CD4-positive, CD25-positive, alpha-beta regulatory T cell (primary cell): ENCODE results near the gene ELOVL1. TPM values are rescaled to one million over a fixed set of nuclear protein-coding genes. Genes with fewer than 3 reads are reported as not detected.

Experiments used
- ATAC-seq, 2 donors: fragments of 150-1000 bp; cut with Tn5 transposase; one replicate each; pipeline ENCODE4 v1.10.0; 2021; ENCODE audit warnings: low read depth in 2 of 2, moderate number of reproducible peaks in 2 of 2, moderate library complexity in 1 of 2
- DNase-seq, 3 donors: peaks; one replicate each; pipeline versions ENCODE4 v3.0.0 to v3.0.0-alpha.2; 2012 to 2022; ENCODE audit warnings: mixed read lengths in 1 of 3
- H3K27ac ChIP-seq: one replicate; pipeline ENCODE4 v1.7.0; 2013; ENCODE audit warnings: mild to moderate bottlenecking, low read length; ENCODE audit not compliant: insufficient read depth, poor library complexity, severe bottlenecking
- H3K27me3 ChIP-seq: one replicate; pipeline ENCODE4 v1.7.0; 2013; ENCODE audit warnings: low read length; ENCODE audit not compliant: control insufficient read depth, insufficient read depth
- H3K36me3 ChIP-seq: one replicate; pipeline ENCODE4 v1.7.0; 2013; ENCODE audit warnings: mild to moderate bottlenecking, low read length, moderate library complexity; ENCODE audit not compliant: control insufficient read depth, insufficient read depth
- H3K4me1 ChIP-seq: 2 replicates; pipeline ENCODE4 v1.7.0; 2013; ENCODE audit warnings: mild to moderate bottlenecking, low read length; ENCODE audit not compliant: insufficient read depth, control insufficient read depth, poor library complexity, severe bottlenecking
- H3K4me3 ChIP-seq: one replicate; pipeline ENCODE4 v1.7.0; 2013; ENCODE audit warnings: low read depth, mild to moderate bottlenecking, low read length, moderate library complexity
- H3K9me3 ChIP-seq, 2 experiments: 1 replicate in 1 of 2; 2 replicates in 1 of 2; pipeline ENCODE4 v1.7.0; 2013; ENCODE audit warnings: low read length in 2 of 2, mild to moderate bottlenecking in 1 of 2, moderate library complexity in 1 of 2; ENCODE audit not compliant: control insufficient read depth in 2 of 2
- H3K27ac Mint-ChIP-seq, 3 donors: one replicate each; pipeline ENCODE4 v1.8.0; 2020 to 2022; ENCODE audit warnings: mild to moderate bottlenecking in 3 of 3, mixed read lengths in 3 of 3, moderate library complexity in 2 of 3
- H3K27me3 Mint-ChIP-seq: one replicate; pipeline ENCODE4 v1.8.0; 2022; ENCODE audit warnings: mild to moderate bottlenecking, mixed read lengths
- H3K36me3 Mint-ChIP-seq: one replicate; pipeline ENCODE4 v1.8.0; 2020; ENCODE audit warnings: mixed read lengths
- H3K4me1 Mint-ChIP-seq, 4 donors: one replicate each; pipeline ENCODE4 v1.8.0; 2020 to 2022; ENCODE audit warnings: mixed read lengths in 4 of 4, mild to moderate bottlenecking in 1 of 4
- H3K4me3 Mint-ChIP-seq, 4 donors: one replicate each; pipeline ENCODE4 v1.8.0; 2020 to 2022; ENCODE audit warnings: mild to moderate bottlenecking in 4 of 4, mixed read lengths in 4 of 4, moderate library complexity in 3 of 4
- H3K9me3 Mint-ChIP-seq, 7 donors: one replicate each; pipeline ENCODE4 v1.8.0; 2020 to 2022; ENCODE audit warnings: mixed read lengths in 7 of 7, mild to moderate bottlenecking in 3 of 7, moderate library complexity in 2 of 7
- polyA plus RNA-seq, 4 donors: library from polyadenylated mRNA; unstranded; fragments of 300-500 nt; fragmentation: Illumina TruSeq; gene quantifications; one replicate each; pipeline ENCODE4 v1.2.3, GENCODE V29; 2021
- total RNA-seq: library from RNA; stranded (reverse); gene quantifications from one replicate; pipeline ENCODE4 v1.2.3, GENCODE V29; 2022

The ELOVL1 gene
- total and polyA plus RNA-seq, 5 donors from 2014 or later = 37.1 to 114 (median 77.4) TPM

GRCh38 chr1:43352881-43353280, 14.9 kb downstream of the ELOVL1 start:
- Mint-ChIP-seq H3K36me3 (peaks cover 3% of the 10 kb centered on the region), H3K4me1 (peaks cover 0 to 20% (median 12%) of the 10 kb centered on the region in 4 donors), H3K9me3 (no peaks in the 10 kb centered on the region), H3K27ac (peak overlapping the region in 2 of 3 donors; percentile 62 to 67), H3K4me3 (peak overlapping the region in 1 of 4 donors; percentile 85), H3K27me3 (no peaks in the 10 kb centered on the region)
- DNase-seq (no peak), ATAC-seq (no peak)
- H3K9me3 ChIP-seq = no peaks in the 10 kb centered on the region
- no peaks in the 10 kb centered on the region for H3K27me3 ChIP-seq
- no peak overlapping the region for H3K4me3 ChIP-seq
- no peak overlapping the region for H3K27ac ChIP-seq
- H3K4me1 ChIP-seq = peaks cover 1% of the 10 kb centered on the region
- no peaks in the 10 kb centered on the region for H3K36me3 ChIP-seq

GRCh38 chr1:43352351-43352705, 15.5 kb downstream of the ELOVL1 start:
- no peak overlapping the region for H3K4me3 ChIP-seq
- H3K27me3 ChIP-seq = no peaks in the 10 kb centered on the region
- H3K36me3 ChIP-seq = no peaks in the 10 kb centered on the region
- no peaks in the 10 kb centered on the region for H3K9me3 Mint-ChIP-seq
- H3K4me1 Mint-ChIP-seq = peaks cover 0 to 21% (median 11%) of the 10 kb centered on the region in 4 donors
- H3K27me3 Mint-ChIP-seq = no peaks in the 10 kb centered on the region
- ATAC-seq (no peak), DNase-seq (no peak)
- H3K27ac Mint-ChIP-seq = peak overlapping the region in 2 of 3 donors; percentile 62 to 67
- H3K4me1 ChIP-seq = no peaks in the 10 kb centered on the region
- H3K27ac ChIP-seq = no peak overlapping the region
- H3K9me3 ChIP-seq = no peaks in the 10 kb centered on the region
- peak overlapping the region in 2 of 4 donors; percentile 7 to 85 for H3K4me3 Mint-ChIP-seq
- peaks cover 3% of the 10 kb centered on the region for H3K36me3 Mint-ChIP-seq

- no peaks in the 10 kb centered on the region for H3K9me3 Mint-ChIP-seq
- no peaks in the 10 kb centered on the region for H3K27me3 ChIP-seq
- H3K27me3 Mint-ChIP-seq = peaks cover 6% of the 10 kb centered on the region
- no peak overlapping the region for H3K4me3 ChIP-seq
- no peak overlapping the region for H3K4me3 Mint-ChIP-seq
- no peaks in the 10 kb centered on the region for H3K36me3 Mint-ChIP-seq
- no peaks in the 10 kb centered on the region for H3K36me3 ChIP-seq
- peaks cover 0 to 21% (median 11%) of the 10 kb centered on the region in 4 donors for H3K4me1 Mint-ChIP-seq
- H3K27ac ChIP-seq = no peak overlapping the region
- DNase-seq (no peak), ATAC-seq (no peak)
- H3K9me3 ChIP-seq = no peaks in the 10 kb centered on the region
- peak overlapping the region in 1 of 3 donors; percentile 67 for H3K27ac Mint-ChIP-seq
- H3K4me1 ChIP-seq = no peaks in the 10 kb centered on the region
These were observed 16.1 kb downstream of the ELOVL1 start for GRCh38 chr1:43351421-43352350.

GRCh38 chr1:43350976-43351375, 16.8 kb downstream of the ELOVL1 start:
- Mint-ChIP-seq H3K4me1 (peaks cover 0 to 21% (median 11%) of the 10 kb centered on the region in 4 donors), H3K27me3 (peaks cover 6% of the 10 kb centered on the region), H3K27ac (peak overlapping the region in 1 of 3 donors; percentile 93), H3K36me3 (no peaks in the 10 kb centered on the region), H3K4me3 (no peak overlapping the region), H3K9me3 (no peaks in the 10 kb centered on the region)
- Histone ChIP-seq H3K27ac (no peak overlapping the region), H3K4me3 (no peak overlapping the region), H3K4me1 (no peaks in the 10 kb centered on the region), H3K9me3 (no peaks in the 10 kb centered on the region), H3K36me3 (no peaks in the 10 kb centered on the region), H3K27me3 (no peaks in the 10 kb centered on the region)
- no peak for DNase-seq
- no peak for ATAC-seq

GRCh38 chr1:43349594-43350306, 18.1 kb downstream of the ELOVL1 start:
- ATAC-seq (no peak), DNase-seq (no peak)
- Histone ChIP-seq H3K9me3 (no peaks in the 10 kb centered on the region), H3K36me3 (no peaks in the 10 kb centered on the region), H3K4me1 (no peaks in the 10 kb centered on the region), H3K27ac (peak overlapping the region; percentile 74), H3K4me3 (no peak overlapping the region), H3K27me3 (no peaks in the 10 kb centered on the region)
- Mint-ChIP-seq H3K36me3 (no peaks in the 10 kb centered on the region), H3K27ac (peak overlapping the region; percentile 81 to 93 (median 84)), H3K4me3 (peak overlapping the region; percentile 72 to 90 (median 88)), H3K9me3 (no peaks in the 10 kb centered on the region), H3K27me3 (peaks cover 6% of the 10 kb centered on the region), H3K4me1 (peaks cover 0 to 21% (median 11%) of the 10 kb centered on the region in 4 donors)

GRCh38 chr1:43348809-43349593, 18.8 kb downstream of the ELOVL1 start:
- ATAC-seq (peak; percentile 60 to 74), DNase-seq (peak; percentile 58 to 74 (median 60))
- H3K9me3 ChIP-seq = no peaks in the 10 kb centered on the region
- H3K36me3 ChIP-seq = no peaks in the 10 kb centered on the region
- no peaks in the 10 kb centered on the region for H3K4me1 ChIP-seq
- H3K27ac Mint-ChIP-seq = peak overlapping the region; percentile 81 to 93 (median 84)
- peak overlapping the region; percentile 72 to 90 (median 88) for H3K4me3 Mint-ChIP-seq
- peak overlapping the region; percentile 74 for H3K27ac ChIP-seq
- H3K27me3 Mint-ChIP-seq = peaks cover 6% of the 10 kb centered on the region
- no peaks in the 10 kb centered on the region for H3K27me3 ChIP-seq
- no peak overlapping the region for H3K4me3 ChIP-seq
- H3K36me3 Mint-ChIP-seq = peaks cover under 1% of the 10 kb centered on the region
- no peaks in the 10 kb centered on the region for H3K9me3 Mint-ChIP-seq
- peaks cover 0 to 21% (median 7%) of the 10 kb centered on the region in 4 donors for H3K4me1 Mint-ChIP-seq

GRCh38 chr1:43348343-43348808, 19.4 kb downstream of the ELOVL1 start:
- H3K4me1 ChIP-seq = no peaks in the 10 kb centered on the region
- H3K4me1 Mint-ChIP-seq = peaks cover 0 to 21% (median 7%) of the 10 kb centered on the region in 4 donors
- H3K9me3 Mint-ChIP-seq = no peaks in the 10 kb centered on the region
- peak overlapping the region in 1 of 3 donors; percentile 80 for H3K27ac Mint-ChIP-seq
- H3K4me3 Mint-ChIP-seq = peak overlapping the region; percentile 2 to 76 (median 50)
- H3K9me3 ChIP-seq = no peaks in the 10 kb centered on the region
- peak overlapping the region; percentile 74 for H3K27ac ChIP-seq
- ATAC-seq (no peak), DNase-seq (no peak)
- no peaks in the 10 kb centered on the region for H3K36me3 ChIP-seq
- H3K4me3 ChIP-seq = no peak overlapping the region
- H3K27me3 ChIP-seq = no peaks in the 10 kb centered on the region
- H3K27me3 Mint-ChIP-seq = peaks cover 6% of the 10 kb centered on the region
- H3K36me3 Mint-ChIP-seq = peaks cover 4% of the 10 kb centered on the region
